GM23248 (cell line): Measurements from ENCODE around the gene FHAD1. TPM values are rescaled to one million over a fixed set of nuclear protein-coding genes. Genes with fewer than 3 reads are reported as not detected.
A peak's percentile ranks its signal among the peaks of the same experiment; 100 is the strongest.

ENCODE experiments used
- DNase-seq: peaks from one replicate; pipeline ENCODE4 v3.0.0-alpha.2; 2015
- H2AFZ ChIP-seq: fragments of 200-600 bp; sonication (generic); 2 replicates; pipeline ENCODE4 v1.6.1; 2016; ENCODE audit warnings: antibody characterized with exemption
- H3F3A ChIP-seq: fragments of 200-600 bp; sonication (generic); 2 replicates; pipeline ENCODE4 v1.6.1; 2016; ENCODE audit warnings: mild to moderate bottlenecking, antibody characterized with exemption, mixed run types; ENCODE audit not compliant: insufficient read depth
- H3K27ac ChIP-seq: fragments of 200-600 bp; sonication (generic); 2 replicates; pipeline ENCODE4 v1.5.1; 2016; ENCODE audit warnings: mild to moderate bottlenecking
- H3K27me3 ChIP-seq: fragments of 200-600 bp; sonication (generic); replicated peaks from 2 replicates; pipeline ENCODE4 v1.6.1; 2016; ENCODE audit warnings: mild to moderate bottlenecking; ENCODE audit not compliant: insufficient read depth
- H3K36me3 ChIP-seq: fragments of 200-600 bp; sonication (generic); 2 replicates; pipeline ENCODE4 v1.6.1; 2016; ENCODE audit warnings: low read depth, mild to moderate bottlenecking
- H3K4me1 ChIP-seq: fragments of 200-600 bp; sonication (generic); 2 replicates; pipeline ENCODE4 v1.6.1; 2016; ENCODE audit warnings: mild to moderate bottlenecking; ENCODE audit not compliant: insufficient read depth
- H3K4me2 ChIP-seq: fragments of 200-600 bp; sonication (generic); one replicate; pipeline ENCODE4 v1.6.1; 2016; ENCODE audit warnings: mild to moderate bottlenecking; ENCODE audit not compliant: unreplicated experiment
- H3K4me3 ChIP-seq: fragments of 200-600 bp; sonication (generic); 2 replicates; pipeline ENCODE4 v1.5.1; 2016; ENCODE audit warnings: mild to moderate bottlenecking
- H3K79me2 ChIP-seq: fragments of 200-600 bp; sonication (generic); 2 replicates; pipeline ENCODE4 v1.6.1; 2016; ENCODE audit warnings: mild to moderate bottlenecking; ENCODE audit not compliant: insufficient read depth
- H3K9ac ChIP-seq: fragments of 200-600 bp; sonication (generic); 2 replicates; pipeline ENCODE4 v1.6.1; 2016; ENCODE audit warnings: mild to moderate bottlenecking
- H3K9me2 ChIP-seq: fragments of 200-600 bp; sonication (generic); 2 replicates; pipeline ENCODE4 v1.6.1; 2016; ENCODE audit warnings: mixed run types, mild to moderate bottlenecking, moderate library complexity; ENCODE audit not compliant: insufficient read depth
- H3K9me3 ChIP-seq: fragments of 200-600 bp; sonication (generic); one replicate; pipeline ENCODE4 v1.6.1; 2017; ENCODE audit warnings: low read depth
- H4K20me1 ChIP-seq: fragments of 200-600 bp; sonication (generic); 2 replicates; pipeline ENCODE4 v1.6.0; 2016; ENCODE audit not compliant: insufficient read depth
- EZH2 ChIP-seq: fragments of 200-600 bp; sonication (generic); IDR thresholded peaks from 2 replicates; pipeline ENCODE4 v1.6.1; 2018; ENCODE audit warnings: antibody characterized with exemption, mild to moderate bottlenecking; ENCODE audit not compliant: insufficient read depth, poor library complexity, severe bottlenecking
- EZH2phosphoT487 ChIP-seq: fragments of 200-600 bp; sonication (generic); IDR thresholded peaks from 2 replicates; pipeline ENCODE4 v1.6.1; 2018; ENCODE audit warnings: antibody characterized with exemption, moderate library complexity, mild to moderate bottlenecking, low read depth; ENCODE audit not compliant: insufficient read depth
- WGBS, 2 experiments: methylation state at CpG; one replicate each; pipeline ENCODE4 v1.1.6; 2015 to 2017; ENCODE audit warnings: low lambda C conversion rate in 2 of 2, low coverage in 1 of 2; ENCODE audit errors: missing lambda C conversion rate in 2 of 2; 5-methylcytosine and 5-hydroxymethylcytosine counted together
- in situ Hi-C: fragments of 300-500 bp; cut with MboI; formaldehyde crosslinking; loops from 2 replicates; pipeline ENCODE4 v1.15.0; 2020
- polyA plus RNA-seq: library from polyadenylated mRNA; unstranded; fragments of >200 nt; fragmentation: Nextera tagmentation; extraction: Ambion mirVana; gene quantifications from 2 replicates; pipeline ENCODE4 v1.2.1, GENCODE V29; 2016
- total RNA-seq: library from RNA; depleted of rRNA; stranded (reverse); fragments of >200 nt; shearing (Covaris generic); gene quantifications from 2 replicates; pipeline ENCODE4 v1.2.3, GENCODE V29; 2014; rRNA removed

Gene FHAD1
- total RNA-seq (not detected in 2 replicates), polyA plus RNA-seq (0.24 TPM in 1 of 2 replicates, not detected in the other)

GRCh38 chr1:15246960-15247614 is at the start of gene FHAD1:
TSS of gene FHAD1 (plus strand) at chr1:15247223. CDS start at chr1:15251785, 4,562 bp downstream.
- H3K4me2 ChIP-seq, result peak within 1 kb of the TSS; percentile 48
- H3K36me3 ChIP-seq, result no peaks in the 10 kb centered on the region
- H3F3A ChIP-seq, result no peaks in the 10 kb centered on the region
- no peaks in the 10 kb centered on the region for H3K79me2 ChIP-seq
- no peak within 1 kb of the TSS for H3K9ac ChIP-seq
- no peaks in the 10 kb centered on the region for H3K4me1 ChIP-seq
- TF ChIP-seq EZH2phosphoT487, result no peak
- TF ChIP-seq EZH2, result no peak
- H3K9me3 ChIP-seq, result no peaks in the 10 kb centered on the region
- 11 to 19% methylated on average over 24 to 40 of the region's 55 CpGs for WGBS, 2 experiments
- H2AFZ ChIP-seq, result no peak within 1 kb of the TSS
- peak; percentile 55 for DNase-seq
- H3K27me3 ChIP-seq, result peaks cover 51% of the 10 kb centered on the region
- H3K4me3 ChIP-seq, result peak within 1 kb of the TSS; percentile 21; the same call in 1 of the 2 replicates
- H4K20me1 ChIP-seq, result no peaks in the 10 kb centered on the region
- in situ Hi-C loops, result no loop called here
- H3K9me2 ChIP-seq, result no peaks in the 10 kb centered on the region
- no peak within 1 kb of the TSS for H3K27ac ChIP-seq

GRCh38 chr1:15197591-15198447 is 49.2 kb upstream of the FHAD1 start:
- H3F3A ChIP-seq, result peaks cover 8% of the 10 kb centered on the region; the same call in 1 of the 2 replicates
- in situ Hi-C loops, result no loop called here
- no peaks in the 10 kb centered on the region for H3K36me3 ChIP-seq
- H3K4me1 ChIP-seq, result peaks cover 8% of the 10 kb centered on the region
- H3K4me2 ChIP-seq, result no peak overlapping the region
- H3K9me2 ChIP-seq, result no peaks in the 10 kb centered on the region
- no peak overlapping the region for H3K27ac ChIP-seq
- DNase-seq, result no peak
- H3K79me2 ChIP-seq, result no peaks in the 10 kb centered on the region
- H4K20me1 ChIP-seq, result no peaks in the 10 kb centered on the region
- H2AFZ ChIP-seq, result no peak overlapping the region
- no peaks in the 10 kb centered on the region for H3K27me3 ChIP-seq
- no peaks in the 10 kb centered on the region for H3K9me3 ChIP-seq
- WGBS, 2 experiments, result 94% methylated on average over 12 of the region's 12 CpGs
- TF ChIP-seq EZH2phosphoT487 (no peak), EZH2 (no peak)
- no peak overlapping the region for H3K4me3 ChIP-seq
- no peak overlapping the region for H3K9ac ChIP-seq

DNA sequence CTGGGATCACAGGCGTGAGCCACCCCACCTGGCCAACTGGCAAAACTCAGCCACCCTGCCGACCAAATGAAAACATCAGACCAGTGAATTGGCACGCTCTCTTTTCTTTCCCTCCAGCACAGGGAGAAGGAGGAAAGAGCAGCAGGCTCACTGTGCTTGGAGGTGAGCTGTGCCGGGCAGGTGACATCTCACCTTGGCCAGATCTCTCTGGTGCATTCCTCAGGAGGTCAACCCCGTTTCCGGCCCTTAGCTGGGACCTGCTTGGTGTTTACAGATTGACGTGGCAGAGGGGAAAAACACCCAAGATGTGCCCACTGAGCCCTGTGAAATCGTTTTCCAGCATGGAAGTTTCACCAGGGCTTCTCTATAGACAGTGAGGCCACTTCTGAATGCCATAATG is 48.3 kb upstream of the FHAD1 start:
- Histone ChIP-seq H3K4me3 (no peak overlapping the region), H3K27me3 (no peaks in the 10 kb centered on the region), H3F3A (peaks cover 8% of the 10 kb centered on the region; the same call in 1 of the 2 replicates), H3K9me3 (no peaks in the 10 kb centered on the region), H3K9ac (no peak overlapping the region), H3K27ac (no peak overlapping the region), H4K20me1 (no peaks in the 10 kb centered on the region), H3K4me1 (peaks cover 8% of the 10 kb centered on the region), H3K79me2 (no peaks in the 10 kb centered on the region), H3K9me2 (no peaks in the 10 kb centered on the region), H2AFZ (no peak overlapping the region), H3K36me3 (no peaks in the 10 kb centered on the region), H3K4me2 (no peak overlapping the region)
- DNase-seq, result no peak
- WGBS, 2 experiments, result 87 to 91% methylated on average over 8 of the region's 8 CpGs
- TF ChIP-seq EZH2phosphoT487, result no peak
- no peak for TF ChIP-seq EZH2
- in situ Hi-C loops, result no loop called here

DNA sequence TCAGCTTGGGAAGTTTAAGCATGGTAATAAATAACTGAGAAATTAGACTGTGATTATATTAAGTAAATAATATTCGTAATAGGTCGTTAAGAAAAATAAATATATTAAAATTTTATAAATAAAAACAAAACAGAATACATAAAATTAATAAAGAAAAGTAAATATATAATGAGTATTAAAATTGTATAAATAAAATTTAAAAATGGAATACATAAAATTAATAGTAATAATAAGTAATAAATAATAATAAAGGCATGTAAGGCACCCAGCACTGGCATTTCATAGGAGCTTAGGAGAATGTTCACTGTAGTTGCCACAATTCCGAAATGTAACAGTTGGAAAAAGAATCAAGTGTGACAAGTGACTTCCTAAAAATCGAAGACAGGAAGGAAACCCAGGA is 45.8 kb upstream of the FHAD1 start:
- H3K36me3 ChIP-seq, result no peaks in the 10 kb centered on the region
- in situ Hi-C loops, result no loop called here
- no peak overlapping the region for H2AFZ ChIP-seq
- H3K9me3 ChIP-seq, result no peaks in the 10 kb centered on the region
- H3K79me2 ChIP-seq, result no peaks in the 10 kb centered on the region
- TF ChIP-seq EZH2phosphoT487 (no peak), EZH2 (no peak)
- no peak for DNase-seq
- H3K9ac ChIP-seq, result no peak overlapping the region
- peaks cover 8% of the 10 kb centered on the region for H3K4me1 ChIP-seq
- no peaks in the 10 kb centered on the region for H4K20me1 ChIP-seq
- H3F3A ChIP-seq, result peaks cover 8% of the 10 kb centered on the region; the same call in 1 of the 2 replicates
- no peak overlapping the region for H3K4me3 ChIP-seq
- no peaks in the 10 kb centered on the region for H3K9me2 ChIP-seq
- WGBS, 2 experiments, result 82 to 91% methylated on average over 4 of the region's 4 CpGs
- no peak overlapping the region for H3K4me2 ChIP-seq
- no peaks in the 10 kb centered on the region for H3K27me3 ChIP-seq
- no peak overlapping the region for H3K27ac ChIP-seq
